ENCODE results near the gene EPHB2. TPM values are rescaled to one million over a fixed set of nuclear protein-coding genes. Genes with fewer than 3 reads are reported as not detected.

EPHB2 gene
- total RNA-seq, 1 donor from 2014 or later = 10.7 TPM

- no peak for TF ChIP-seq CTCF (IDR thresholded peaks at IDR 0.05; ENCODE audit: unreplicated experiment)
- Mint-ChIP-seq H3K27me3 (ENCODE audit: unreplicated experiment) (peaks cover 3% of the 10 kb centered on the region), H3K9me3 (ENCODE audit: unreplicated experiment) (no peaks in the 10 kb centered on the region), H3K36me3 (ENCODE audit: low read depth, unreplicated experiment) (peaks cover 9% of the 10 kb centered on the region), H3K27ac (ENCODE audit: unreplicated experiment) (no peak overlapping the region), H3K4me1 (ENCODE audit: unreplicated experiment) (peaks cover 24% of the 10 kb centered on the region), H3K4me3 (ENCODE audit: unreplicated experiment) (no peak overlapping the region)
- DNase-seq (ENCODE audit: low spot score) = no peak
These were observed 139.6 kb downstream of the EPHB2 start for GRCh38 chr1:22850281-22850680.

- H3K27ac Mint-ChIP-seq (ENCODE audit: unreplicated experiment) = no peak overlapping the region
- peaks cover 3% of the 10 kb centered on the region for H3K27me3 Mint-ChIP-seq (ENCODE audit: unreplicated experiment)
These were observed 140.0 kb downstream of the EPHB2 start for GRCh38 chr1:22850681-22851080.

GRCh38 chr1:22851517-22851916 is 140.9 kb downstream of the EPHB2 start:
- Mint-ChIP-seq H3K4me3 (ENCODE audit: unreplicated experiment) (no peak overlapping the region), H3K9me3 (ENCODE audit: unreplicated experiment) (no peaks in the 10 kb centered on the region), H3K4me1 (ENCODE audit: unreplicated experiment) (peaks cover 24% of the 10 kb centered on the region), H3K27me3 (ENCODE audit: unreplicated experiment) (peaks cover 3% of the 10 kb centered on the region), H3K36me3 (ENCODE audit: low read depth, unreplicated experiment) (peaks cover 8% of the 10 kb centered on the region), H3K27ac (ENCODE audit: unreplicated experiment) (no peak overlapping the region)
- DNase-seq (ENCODE audit: low spot score) = no peak
- TF ChIP-seq CTCF (IDR thresholded peaks at IDR 0.05; ENCODE audit: unreplicated experiment) = no peak

More at GRCh38 chr1:22850681-22851080, 140.0 kb downstream of the EPHB2 start:
- Mint-ChIP-seq H3K9me3 (ENCODE audit: unreplicated experiment) (no peaks in the 10 kb centered on the region), H3K4me1 (ENCODE audit: unreplicated experiment) (peaks cover 24% of the 10 kb centered on the region), H3K4me3 (ENCODE audit: unreplicated experiment) (peak overlapping the region; percentile 28), H3K36me3 (ENCODE audit: low read depth, unreplicated experiment) (peaks cover 9% of the 10 kb centered on the region)
- DNase-seq (ENCODE audit: low spot score) = no peak
- no peak for TF ChIP-seq CTCF (IDR thresholded peaks at IDR 0.05; ENCODE audit: unreplicated experiment)

- Mint-ChIP-seq H3K27ac (ENCODE audit: unreplicated experiment) (no peak overlapping the region), H3K9me3 (ENCODE audit: unreplicated experiment) (no peaks in the 10 kb centered on the region), H3K4me1 (ENCODE audit: unreplicated experiment) (peaks cover 19% of the 10 kb centered on the region), H3K27me3 (ENCODE audit: unreplicated experiment) (peaks cover 3% of the 10 kb centered on the region), H3K4me3 (ENCODE audit: unreplicated experiment) (no peak overlapping the region), H3K36me3 (ENCODE audit: low read depth, unreplicated experiment) (peaks cover under 1% of the 10 kb centered on the region)
- no peak for TF ChIP-seq CTCF (IDR thresholded peaks at IDR 0.05; ENCODE audit: unreplicated experiment)
- DNase-seq (ENCODE audit: low spot score) = no peak
These were observed 141.6 kb downstream of the EPHB2 start for GRCh38 chr1:22852144-22852655.

- Mint-ChIP-seq H3K36me3 (ENCODE audit: low read depth, unreplicated experiment) (no peaks in the 10 kb centered on the region), H3K27ac (ENCODE audit: unreplicated experiment) (no peak overlapping the region)
These were observed 143.1 kb downstream of the EPHB2 start for GRCh38 chr1:22853651-22854185.

More at GRCh38 chr1:22853651-22854185, 143.1 kb downstream of the EPHB2 start:
- TF ChIP-seq CTCF (IDR thresholded peaks at IDR 0.05; ENCODE audit: unreplicated experiment) = no peak
- no peak overlapping the region for H3K4me3 Mint-ChIP-seq (ENCODE audit: unreplicated experiment)
- H3K4me1 Mint-ChIP-seq (ENCODE audit: unreplicated experiment) = peaks cover 12% of the 10 kb centered on the region
- H3K9me3 Mint-ChIP-seq (ENCODE audit: unreplicated experiment) = no peaks in the 10 kb centered on the region
- H3K27me3 Mint-ChIP-seq (ENCODE audit: unreplicated experiment) = peaks cover 3% of the 10 kb centered on the region
- DNase-seq (ENCODE audit: low spot score) = no peak

Measured in endothelial cell (in vitro differentiated cells).